H1 (cell line): ENCODE measurements around the gene SMC6. TPM values are rescaled to one million over a fixed set of nuclear protein-coding genes. Genes with fewer than 3 reads are reported as not detected.

Experiments used
- CTCF ChIA-PET: fragments of 300-600 bp; sonication (Branson Sonifier 250); formaldehyde crosslinking; loops from one replicate; lab custom pipeline; 2021; ENCODE audit not compliant: partially characterized antibody; lab: Charles Lee
- POLR2A ChIA-PET: fragments of 300-600 bp; sonication (Branson Sonifier 250); formaldehyde crosslinking; loops from one replicate; lab custom pipeline; 2021; ENCODE audit warnings: inconsistent platforms; ENCODE audit not compliant: partially characterized antibody; lab: Charles Lee
- DNase-seq, 2 experiments: peaks; one replicate each; pipeline versions ENCODE4 v3.0.0 to v3.0.0-alpha.2; 2010 to 2022; ENCODE audit warnings: low spot score in 2 of 2, low read depth in 1 of 2, mixed read lengths in 1 of 2
- FAIRE-seq: peaks from 2 replicates; lab custom pipeline; 2011; peaks lifted over from hg19 to GRCh38; lab: Jason Lieb, UNC
- H2AFZ ChIP-seq: 2 replicates; pipeline ENCODE4 v1.8.1; 2012; ENCODE audit warnings: low read length, inconsistent platforms
- H2AK5ac ChIP-seq: 2 replicates; pipeline ENCODE4 v1.6.1; 2013; ENCODE audit warnings: low read depth, low read length
- H2BK120ac ChIP-seq: replicated peaks from 2 replicates; pipeline ENCODE3; 2013; ENCODE audit warnings: low read depth, low read length, inconsistent platforms
- H2BK12ac ChIP-seq: 2 replicates; pipeline ENCODE4 v1.6.1; 2013; ENCODE audit warnings: low read depth, low read length
- H2BK15ac ChIP-seq: 2 replicates; pipeline ENCODE4 v1.6.1; 2013; ENCODE audit warnings: low read length
- H2BK20ac ChIP-seq: 2 replicates; pipeline ENCODE4 v1.6.1; 2013; ENCODE audit warnings: low read length
- H2BK5ac ChIP-seq: 2 replicates; pipeline ENCODE4 v1.6.1; 2013; ENCODE audit warnings: low read depth, low read length
- H3K14ac ChIP-seq: 2 replicates; pipeline ENCODE4 v1.6.1; 2013; ENCODE audit warnings: inconsistent platforms; ENCODE audit not compliant: insufficient read length
- H3K18ac ChIP-seq: 2 replicates; pipeline ENCODE4 v1.6.1; 2013; ENCODE audit warnings: low read length; ENCODE audit errors: extremely low read depth
- H3K23ac ChIP-seq: 2 replicates; pipeline ENCODE4 v1.6.1; 2013; ENCODE audit warnings: inconsistent platforms; ENCODE audit not compliant: insufficient read length
- H3K23me2 ChIP-seq: 2 replicates; pipeline ENCODE4 v1.6.1; 2013; ENCODE audit warnings: low read depth, low read length
- H3K27ac ChIP-seq: 2 replicates; pipeline ENCODE4 v1.6.1; 2011; ENCODE audit warnings: low read depth, low read length, inconsistent platforms
- H3K27me3 ChIP-seq, 4 experiments: replicated peaks in 1 of 4; 1 replicate in 1 of 4; 2 replicates in 3 of 4; pipeline versions ENCODE4 v1.6.1 to v1.8.1; 2011 to 2013; ENCODE audit warnings: low read length in 3 of 4, mild to moderate bottlenecking in 3 of 4, inconsistent platforms in 2 of 4, mixed read lengths in 2 of 4, moderate library complexity in 1 of 4; ENCODE audit not compliant: control insufficient read depth in 3 of 4, insufficient read depth in 3 of 4; ENCODE audit errors: extremely low read depth in 1 of 4
- H3K36me3 ChIP-seq, 4 experiments: 2 replicates each; pipeline versions ENCODE4 v1.6.1 to v1.8.1; 2011 to 2013; ENCODE audit warnings: mild to moderate bottlenecking in 4 of 4, low read length in 3 of 4, moderate library complexity in 2 of 4, control low read depth in 1 of 4, inconsistent platforms in 1 of 4; ENCODE audit not compliant: insufficient read depth in 4 of 4, control insufficient read depth in 2 of 4
- H3K4ac ChIP-seq: replicated peaks from 2 replicates; pipeline ENCODE3; 2013; ENCODE audit warnings: low read length, low read depth, mixed read lengths, inconsistent platforms; ENCODE audit not compliant: insufficient read length
- H3K4me1 ChIP-seq, 4 experiments: replicated peaks in 1 of 4; 1 replicate in 1 of 4; 2 replicates in 3 of 4; pipeline versions ENCODE4 v1.6.1 to v1.8.1; 2011 to 2013; ENCODE audit warnings: low read length in 3 of 4, inconsistent platforms in 2 of 4, mixed read lengths in 1 of 4; ENCODE audit not compliant: insufficient read depth in 4 of 4, control insufficient read depth in 3 of 4
- H3K4me2 ChIP-seq, 2 experiments: 2 replicates each; pipeline versions ENCODE4 v1.6.1 to v1.8.1; 2011 to 2013; ENCODE audit warnings: low read depth in 2 of 2, low read length in 2 of 2, control low read depth in 1 of 2, inconsistent platforms in 1 of 2, mild to moderate bottlenecking in 1 of 2; ENCODE audit not compliant: insufficient read depth in 1 of 2
- H3K4me3 ChIP-seq, 4 experiments: fragments of 200-600, 300-600 bp in 1 of 4; sonication (generic), shearing (Covaris generic), sonication (Bioruptor Twin) in 1 of 4; 2 replicates each; pipeline versions ENCODE4 v1.5.1 to v1.8.1; 2011 to 2016; ENCODE audit warnings: low read length in 4 of 4, low read depth in 3 of 4, control low read depth in 2 of 4, inconsistent platforms in 2 of 4, mild to moderate bottlenecking in 2 of 4, mixed read lengths in 1 of 4, moderate library complexity in 1 of 4; ENCODE audit not compliant: insufficient read depth in 2 of 4; ENCODE audit errors: extremely low read depth in 1 of 4
- H3K56ac ChIP-seq: replicated peaks from 2 replicates; pipeline ENCODE3; 2013; ENCODE audit warnings: low read depth, mild to moderate bottlenecking, mixed read lengths, low read length, inconsistent platforms; ENCODE audit not compliant: insufficient read length
- H3K79me1 ChIP-seq: 2 replicates; pipeline ENCODE4 v1.6.1; 2013; ENCODE audit warnings: low read depth, low read length, control low read depth
- H3K79me2 ChIP-seq, 2 experiments: 2 replicates each; pipeline versions ENCODE4 v1.6.1 to v1.8.1; 2012 to 2013; ENCODE audit warnings: low read length in 2 of 2, mild to moderate bottlenecking in 2 of 2, inconsistent platforms in 1 of 2; ENCODE audit not compliant: insufficient read depth in 2 of 2, control insufficient read depth in 1 of 2
- H3K9ac ChIP-seq, 4 experiments: replicated peaks in 1 of 4; 1 replicate in 1 of 4; 2 replicates in 3 of 4; pipeline versions ENCODE4 v1.6.1 to v1.8.1; 2011 to 2013; ENCODE audit warnings: low read depth in 3 of 4, low read length in 3 of 4, control low read depth in 2 of 4, mild to moderate bottlenecking in 2 of 4, moderate library complexity in 2 of 4, inconsistent platforms in 1 of 4; ENCODE audit errors: extremely low read depth in 1 of 4
- H3K9me3 ChIP-seq, 2 experiments: 2 replicates each; pipeline versions ENCODE4 v1.6.1 to v1.8.1; 2012 to 2013; ENCODE audit warnings: mild to moderate bottlenecking in 2 of 2, moderate library complexity in 2 of 2, control low read depth in 1 of 2, inconsistent platforms in 1 of 2, low read depth in 1 of 2, low read length in 1 of 2, mixed read lengths in 1 of 2; ENCODE audit not compliant: insufficient read depth in 2 of 2
- H4K20me1 ChIP-seq, 2 experiments: replicated peaks in 1 of 2; 2 replicates each; pipeline versions ENCODE3 to v1.8.1; 2011 to 2013; ENCODE audit warnings: inconsistent platforms in 2 of 2, low read length in 2 of 2, mild to moderate bottlenecking in 1 of 2; ENCODE audit not compliant: insufficient read depth in 2 of 2, control insufficient read depth in 1 of 2
- H4K5ac ChIP-seq: 2 replicates; pipeline ENCODE4 v1.6.1; 2013; ENCODE audit warnings: low read length, low read depth, mixed read lengths, inconsistent platforms; ENCODE audit not compliant: insufficient read length
- H4K8ac ChIP-seq: 2 replicates; pipeline ENCODE4 v1.8.0; 2013; ENCODE audit warnings: mild to moderate bottlenecking, moderate library complexity, low read length, inconsistent platforms; ENCODE audit not compliant: insufficient read depth; ENCODE audit errors: extremely low read depth
- H4K91ac ChIP-seq: replicated peaks from 2 replicates; pipeline ENCODE3; 2013; ENCODE audit warnings: low read length, mixed read lengths, inconsistent platforms; ENCODE audit not compliant: insufficient read length
- BRCA1 ChIP-seq: IDR thresholded peaks from 2 replicates; pipeline ENCODE4 v1.6.1; 2012; ENCODE audit warnings: low read depth, low read length, improper control_type of control experiment
- CBX5 ChIP-seq: fragments of 300-800, 300-1000 bp; sonication (generic); IDR thresholded peaks from 2 replicates; pipeline ENCODE4 v1.7.1; 2016; ENCODE audit warnings: antibody characterized with exemption, low read length, low read depth
- CHD1 ChIP-seq: IDR thresholded peaks from 2 replicates; pipeline ENCODE4 v1.6.1; 2012; ENCODE audit warnings: low read depth, low read length, improper control_type of control experiment
- GTF2F1 ChIP-seq: IDR thresholded peaks from 2 replicates; pipeline ENCODE4 v1.6.1; 2012; ENCODE audit warnings: low read depth, low read length, improper control_type of control experiment, borderline replicate concordance
- JUND ChIP-seq: IDR thresholded peaks from 2 replicates; pipeline ENCODE4 v1.6.1; 2011; ENCODE audit warnings: mild to moderate bottlenecking, improper control_type of control experiment, low read length
- RBBP5 ChIP-seq: IDR thresholded peaks from 2 replicates; pipeline ENCODE4 v1.7.1; 2012; ENCODE audit warnings: low read depth, mild to moderate bottlenecking, inconsistent platforms, low read length, moderate library complexity, borderline replicate concordance
- SIRT6 ChIP-seq: IDR thresholded peaks from one replicate; pipeline ENCODE4 v1.7.1; 2012; ENCODE audit warnings: low read length, inconsistent platforms
- SIX5 ChIP-seq: IDR thresholded peaks from 2 replicates; pipeline ENCODE4 v1.6.1; 2011; ENCODE audit warnings: mild to moderate bottlenecking, low read depth, low read length
- SP2 ChIP-seq: IDR thresholded peaks from 2 replicates; pipeline ENCODE4 v1.6.1; 2012; ENCODE audit warnings: mild to moderate bottlenecking, low read length, inconsistent platforms
- WGBS, 2 experiments: shearing (Covaris generic) in 1 of 2; methylation state at CpG; one replicate each; pipeline versions ENCODE4 v1.1.6 to v1.1.7; 2013 to 2015; ENCODE audit warnings: low lambda C conversion rate in 2 of 2, mixed read lengths in 2 of 2, inconsistent platforms in 1 of 2, low coverage in 1 of 2, missing lambda C conversion rate in 1 of 2; ENCODE audit not compliant: insufficient replicate concordance in 2 of 2, insufficient coverage in 1 of 2, insufficient read length in 1 of 2; ENCODE audit errors: extremely low coverage in 1 of 2, missing lambda C conversion rate in 1 of 2; 5-methylcytosine and 5-hydroxymethylcytosine counted together
- polyA plus RNA-seq, 7 experiments: library from polyadenylated mRNA; depleted of rRNA in 3 of 7; stranded (reverse) in 5 of 7; unstranded in 2 of 7; fragments of >200 nt in 5 of 7; fragments of 200-250 nt in 2 of 7; gene quantifications; 1 replicate in 5 of 7; 2 replicates in 1 of 7; 4 replicates in 1 of 7; pipeline versions ENCODE4 v1.2.1 to v1.2.3, GENCODE V29; 2011 to 2013; ENCODE audit warnings: missing spikeins in 2 of 7, mixed read lengths in 2 of 7
- total RNA-seq: library from RNA; stranded (reverse); fragmentation: NEBNext Ultra II Directional; extraction: Animal tissue kit (Norgen Biotek cat#: 25700); gene quantifications from 2 replicates; pipeline ENCODE4 v1.2.1, GENCODE V29; 2021
- TF ChIP-seq, protein P1 (sequence below), 3 experiments: IDR thresholded peaks; 1 replicate in 2 of 3; 2 replicates in 1 of 3; pipeline versions ENCODE4 v1.5.1 to v1.6.1; 2011; ENCODE audit warnings: low read length in 3 of 3, mild to moderate bottlenecking in 3 of 3, inconsistent platforms in 2 of 3, low read depth in 1 of 3, moderate library complexity in 1 of 3; ENCODE audit not compliant: insufficient read depth in 1 of 3; ENCODE audit errors: control extremely low read depth in 1 of 3
- TF ChIP-seq, protein P2 (sequence below): IDR thresholded peaks from 2 replicates; pipeline ENCODE4 v1.6.1; 2012; ENCODE audit warnings: inconsistent platforms

The SMC6 gene
- total and polyA plus RNA-seq, 2 of the 8 experiments (the other 6 are each of a cell fraction or from before 2014, with no cell fraction given) = 9.7 to 49.5 TPM

DNA sequence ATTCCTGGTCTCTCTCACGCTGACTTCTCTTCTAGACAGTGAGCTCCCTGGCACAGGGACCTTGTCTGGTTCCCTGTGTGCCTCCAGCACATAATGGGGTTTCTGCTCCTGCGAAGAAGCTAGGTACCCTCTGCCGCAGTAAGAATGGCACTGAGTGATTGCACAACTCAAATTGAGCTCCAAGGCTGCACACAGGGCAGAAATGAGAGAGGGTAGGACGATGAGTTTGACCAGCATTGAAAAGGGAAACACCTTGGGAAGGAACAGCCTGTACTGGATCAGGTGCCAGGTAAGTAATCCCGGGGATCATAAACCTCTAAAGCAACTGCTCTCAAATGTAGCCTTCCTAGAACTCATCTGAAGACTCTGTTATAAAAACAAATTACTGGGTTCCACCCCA, 41.7 kb upstream of the SMC6 start:
- Histone ChIP-seq H2BK5ac (no peak overlapping the region), H4K20me1 (no peaks in the 10 kb centered on the region), H3K79me1 (no peaks in the 10 kb centered on the region), H2BK15ac (no peak overlapping the region), H3K27me3 (no peaks in the 10 kb centered on the region), H2AK5ac (no peak overlapping the region), H3K79me2 (no peaks in the 10 kb centered on the region), H4K91ac (no peak overlapping the region), H3K18ac (no peak overlapping the region), H4K5ac (no peak overlapping the region), H3K36me3 (no peaks in the 10 kb centered on the region), H3K27ac (no peak overlapping the region), H2BK20ac (no peak overlapping the region), H3K4ac (no peak overlapping the region), H3K4me1 (no peaks in the 10 kb centered on the region), H3K23me2 (no peaks in the 10 kb centered on the region), H3K56ac (no peak overlapping the region), H3K9me3 (no peaks in the 10 kb centered on the region), H3K4me3 (no peak overlapping the region), H2BK12ac (no peak overlapping the region), H4K8ac (no peak overlapping the region), H2BK120ac (no peak overlapping the region), H3K4me2 (no peak overlapping the region), H2AFZ (no peak overlapping the region), H3K9ac (no peak overlapping the region), H3K23ac (no peak overlapping the region), H3K14ac (no peak overlapping the region)
- POLR2A ChIA-PET = interaction anchor here (1.2 kb wide), 1 partner anchor 8 kb away, joined by 3 read pairs; no protein-coding TSS in a partner anchor
- CTCF ChIA-PET = interaction anchor here (0.5 to 1.0 kb wide), 4 partner anchors 11 to 517 kb away, joined by 3 to 4 read pairs (median 3); no protein-coding TSS in a partner anchor
- 92% methylated on average over 5 of the region's 5 CpGs; no CpG with 5 or more reads in 1 of the 2 experiments for WGBS, 2 experiments
- FAIRE-seq (no peak), DNase-seq (no peak)
- TF ChIP-seq JUND = no peak
- TF ChIP-seq GTF2F1 = no peak
- TF ChIP-seq SP2 = no peak
- TF ChIP-seq, protein P1, sequence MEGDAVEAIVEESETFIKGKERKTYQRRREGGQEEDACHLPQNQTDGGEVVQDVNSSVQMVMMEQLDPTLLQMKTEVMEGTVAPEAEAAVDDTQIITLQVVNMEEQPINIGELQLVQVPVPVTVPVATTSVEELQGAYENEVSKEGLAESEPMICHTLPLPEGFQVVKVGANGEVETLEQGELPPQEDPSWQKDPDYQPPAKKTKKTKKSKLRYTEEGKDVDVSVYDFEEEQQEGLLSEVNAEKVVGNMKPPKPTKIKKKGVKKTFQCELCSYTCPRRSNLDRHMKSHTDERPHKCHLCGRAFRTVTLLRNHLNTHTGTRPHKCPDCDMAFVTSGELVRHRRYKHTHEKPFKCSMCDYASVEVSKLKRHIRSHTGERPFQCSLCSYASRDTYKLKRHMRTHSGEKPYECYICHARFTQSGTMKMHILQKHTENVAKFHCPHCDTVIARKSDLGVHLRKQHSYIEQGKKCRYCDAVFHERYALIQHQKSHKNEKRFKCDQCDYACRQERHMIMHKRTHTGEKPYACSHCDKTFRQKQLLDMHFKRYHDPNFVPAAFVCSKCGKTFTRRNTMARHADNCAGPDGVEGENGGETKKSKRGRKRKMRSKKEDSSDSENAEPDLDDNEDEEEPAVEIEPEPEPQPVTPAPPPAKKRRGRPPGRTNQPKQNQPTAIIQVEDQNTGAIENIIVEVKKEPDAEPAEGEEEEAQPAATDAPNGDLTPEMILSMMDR (IDR thresholded peaks at IDR 0.05; ENCODE audit: control extremely low read depth in 1 of 3, insufficient read depth in 1 of 3, low read depth in 1 of 3, low read length in 3 of 3) = no peak
- TF ChIP-seq SIX5 = no peak
- TF ChIP-seq SIRT6 = no peak
- TF ChIP-seq RBBP5 = no peak
- no peak for TF ChIP-seq CHD1
- TF ChIP-seq CBX5 = no peak
- TF ChIP-seq BRCA1 = no peak
- TF ChIP-seq, protein P2, sequence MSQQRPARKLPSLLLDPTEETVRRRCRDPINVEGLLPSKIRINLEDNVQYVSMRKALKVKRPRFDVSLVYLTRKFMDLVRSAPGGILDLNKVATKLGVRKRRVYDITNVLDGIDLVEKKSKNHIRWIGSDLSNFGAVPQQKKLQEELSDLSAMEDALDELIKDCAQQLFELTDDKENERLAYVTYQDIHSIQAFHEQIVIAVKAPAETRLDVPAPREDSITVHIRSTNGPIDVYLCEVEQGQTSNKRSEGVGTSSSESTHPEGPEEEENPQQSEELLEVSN = no peak
